Measurements from ENCODE around the gene TMEM243.
"Not testable (repeated sequence)": the region's sequence is repeated elsewhere in the genome, so short reads cannot be mapped to it uniquely, and the experiment has no call there.

TMEM243 gene

GRCh38 chr7:87212498-87212897 is 7.0 kb downstream of the TMEM243 start:
- no peak for DNase-seq (ENCODE audit: low read depth in 2 of 3, low spot score in 2 of 3)

GRCh38 chr7:87210506-87210905 is 9.0 kb downstream of the TMEM243 start:
- DNase-seq (ENCODE audit: low read depth in 2 of 3, low spot score in 2 of 3): no peak

- no peak for DNase-seq (ENCODE audit: low read depth in 2 of 3, low spot score in 2 of 3)
These were observed 10.1 kb downstream of the TMEM243 start for GRCh38 chr7:87209295-87209924.

DNA sequence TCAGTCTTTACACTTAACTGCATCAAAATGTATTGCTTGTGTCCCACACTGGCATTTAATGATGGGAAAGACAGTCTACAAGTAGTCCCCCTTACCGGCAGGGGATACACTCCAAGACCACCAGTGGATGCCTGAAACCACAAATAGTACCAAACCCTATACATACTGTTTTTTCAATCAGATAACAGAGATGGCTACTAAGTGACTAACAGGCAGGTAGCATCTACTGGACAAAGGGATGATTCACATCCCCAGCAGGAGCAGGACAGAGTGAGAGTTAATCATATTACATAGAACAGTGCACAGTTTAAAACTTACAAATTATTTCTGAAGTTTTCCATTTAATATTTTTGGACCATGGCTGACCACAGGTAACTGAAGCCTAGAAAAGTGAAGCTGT is 13.2 kb downstream of the TMEM243 start:
- DNase-seq (ENCODE audit: low read depth in 2 of 3, low spot score in 2 of 3): no peak

- DNase-seq (ENCODE audit: low read depth in 2 of 3, low spot score in 2 of 3): not testable (repeated sequence)
These were observed 13.8 kb downstream of the TMEM243 start for GRCh38 chr7:87205701-87206100.

DNA sequence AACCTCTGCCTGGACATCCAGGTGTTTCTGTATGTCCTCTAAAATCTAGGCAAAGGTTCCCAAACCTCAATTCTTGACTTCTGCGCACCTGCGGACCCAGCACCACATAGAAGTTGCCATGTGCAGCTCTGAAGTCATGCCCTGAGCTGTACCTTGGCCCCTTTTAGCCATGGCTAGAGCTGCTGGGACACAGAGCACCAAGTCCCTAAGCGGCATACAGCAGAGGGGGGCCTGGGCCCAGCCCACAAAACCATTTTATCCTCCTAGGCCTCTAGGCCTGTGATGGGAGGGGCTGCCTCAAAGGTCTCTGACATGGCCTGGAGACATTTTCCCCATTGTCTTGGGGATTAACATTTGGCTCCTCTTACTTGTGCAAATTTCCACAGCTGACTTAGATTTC is 14.6 kb downstream of the TMEM243 start:
- no peak for DNase-seq (ENCODE audit: low read depth in 2 of 3, low spot score in 2 of 3)

DNA sequence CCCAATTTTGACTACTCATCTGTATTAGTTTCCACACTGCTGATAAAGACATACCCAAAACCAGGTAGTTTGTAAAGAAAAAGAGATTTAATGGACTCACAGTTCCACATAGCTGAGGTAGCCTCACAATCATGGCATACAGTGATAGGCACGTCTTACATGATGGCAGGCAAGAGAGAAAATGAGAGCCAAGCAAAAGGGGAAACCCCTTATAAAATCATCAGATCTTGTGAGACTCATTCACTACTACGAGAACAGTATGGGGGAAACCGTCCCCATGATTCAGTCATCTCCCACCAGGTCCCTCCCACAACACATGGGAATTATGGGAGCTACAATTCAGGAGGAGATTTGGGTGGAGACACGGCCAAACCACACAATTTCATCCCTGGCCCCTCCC is 15.6 kb downstream of the TMEM243 start:
- DNase-seq (ENCODE audit: low read depth in 2 of 3, low spot score in 2 of 3): not testable (repeated sequence)

DNA sequence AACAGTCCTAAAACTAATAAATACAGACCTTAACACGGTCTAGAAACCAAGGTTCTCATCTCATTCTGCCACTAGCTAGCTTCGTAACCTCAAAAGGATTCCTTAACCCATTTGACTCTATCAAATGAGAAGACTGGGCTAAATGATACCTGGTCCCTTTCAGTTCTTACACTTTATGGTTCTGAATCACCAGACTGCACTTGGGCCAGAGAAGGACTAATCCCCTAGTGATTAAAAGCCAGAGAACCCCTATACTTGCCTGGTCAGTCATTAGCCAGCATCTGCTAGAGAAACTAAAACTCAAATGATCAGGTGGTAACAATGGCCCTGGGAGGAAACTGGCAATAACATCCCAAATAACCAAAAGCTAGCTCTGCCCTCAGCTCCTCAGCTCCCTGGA is 16.8 kb downstream of the TMEM243 start:
- no peak for DNase-seq (ENCODE audit: low read depth in 2 of 3, low spot score in 2 of 3)

- no peak for DNase-seq (ENCODE audit: low read depth in 2 of 3, low spot score in 2 of 3)
These were observed 17.3 kb downstream of the TMEM243 start for GRCh38 chr7:87202208-87202607.

GRCh38 chr7:87199700-87200450 is 19.7 kb downstream of the TMEM243 start:
- no peak for DNase-seq (ENCODE audit: low read depth in 2 of 3, low spot score in 2 of 3)

GRCh38 chr7:87199241-87199640 is 20.3 kb downstream of the TMEM243 start:
- no peak for DNase-seq (ENCODE audit: low read depth in 2 of 3, low spot score in 2 of 3)

- no peak for DNase-seq (ENCODE audit: low read depth in 2 of 3, low spot score in 2 of 3)
These were observed 25.6 kb downstream of the TMEM243 start for GRCh38 chr7:87193912-87194311.

DNA sequence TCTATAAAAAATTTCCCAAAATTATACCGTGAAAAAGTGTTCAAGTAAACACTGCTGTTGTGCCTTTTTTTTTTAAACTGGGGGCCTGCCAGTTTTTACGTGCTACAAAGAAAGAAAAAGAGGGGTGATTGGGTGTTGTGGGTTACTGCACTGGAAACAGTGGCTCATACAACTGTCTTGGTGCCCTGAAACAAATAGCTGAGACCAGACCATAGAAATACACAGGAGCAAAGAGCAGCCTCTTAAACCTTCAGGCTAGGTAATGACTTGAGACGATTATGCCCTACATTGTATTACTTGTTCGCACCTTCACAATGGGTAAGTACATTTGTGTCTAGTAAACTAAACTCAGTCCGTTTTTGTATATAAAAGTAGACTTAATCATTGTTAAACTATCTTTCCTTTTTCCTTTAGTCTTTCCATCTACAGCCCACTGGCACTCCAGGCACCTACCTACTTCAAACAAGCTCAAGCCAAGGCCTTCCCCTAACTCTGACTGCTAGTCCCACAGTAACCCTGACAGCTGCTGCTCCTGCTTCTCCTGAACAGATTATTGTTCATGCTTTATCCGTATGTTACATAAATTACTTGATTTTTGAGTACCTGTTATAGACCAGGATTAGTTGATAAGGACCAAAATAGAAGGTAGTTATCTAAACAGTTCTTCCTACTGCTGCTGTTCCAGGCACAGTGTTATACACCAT is 26.6 kb downstream of the TMEM243 start:
- DNase-seq (ENCODE audit: low read depth in 2 of 3, low spot score in 2 of 3): no peak

GRCh38 chr7:87190783-87191182 is 28.7 kb downstream of the TMEM243 start:
- no peak for DNase-seq (ENCODE audit: low read depth in 2 of 3, low spot score in 2 of 3)

DNA sequence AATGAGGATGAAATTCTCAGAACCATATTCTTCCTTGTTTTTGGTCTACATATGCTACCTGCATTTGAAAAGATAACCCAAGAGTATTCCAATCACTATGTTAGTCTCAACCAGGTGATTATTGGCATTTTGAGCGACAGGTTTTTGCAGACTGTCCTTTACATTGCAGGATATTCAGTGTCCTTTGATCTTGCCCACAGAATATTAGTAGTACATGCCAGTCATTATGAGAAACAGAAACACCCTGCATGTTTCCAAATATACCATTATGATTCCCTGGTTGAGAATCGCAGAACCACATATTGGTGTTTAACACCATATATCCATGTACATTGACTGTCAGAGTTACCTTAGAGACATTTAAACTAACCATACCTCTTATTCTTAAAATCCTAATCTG is 30.6 kb downstream of the TMEM243 start:
- DNase-seq (ENCODE audit: low read depth in 2 of 3, low spot score in 2 of 3): no peak

DNA sequence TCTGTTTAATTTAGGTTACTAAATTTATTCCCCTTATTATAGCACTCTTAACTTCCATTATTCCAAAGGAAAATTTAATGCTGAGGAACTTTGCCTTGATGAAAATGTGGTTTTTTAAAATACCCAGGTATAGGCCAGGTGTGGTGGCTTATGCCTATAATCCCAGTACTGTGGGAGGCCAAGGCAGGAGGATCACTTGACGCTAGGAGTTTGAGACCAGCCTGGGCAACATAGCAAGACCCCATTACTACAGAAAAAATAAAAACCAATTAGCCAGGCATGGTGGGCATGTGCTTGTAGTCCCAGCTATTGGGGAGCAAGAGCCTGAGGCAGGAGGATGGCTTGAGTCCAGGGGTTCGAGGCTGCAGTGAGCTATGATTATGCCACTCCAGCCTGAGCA is 32.4 kb downstream of the TMEM243 start:
- DNase-seq (ENCODE audit: low read depth in 2 of 3, low spot score in 2 of 3): no peak

- no peak for DNase-seq (ENCODE audit: low read depth in 2 of 3, low spot score in 2 of 3)
These were observed 40.4 kb downstream of the TMEM243 start for GRCh38 chr7:87179180-87179579.

GRCh38 chr7:87178320-87178719 is 41.2 kb downstream of the TMEM243 start:
- no peak for DNase-seq (ENCODE audit: low read depth in 2 of 3, low spot score in 2 of 3)

DNA sequence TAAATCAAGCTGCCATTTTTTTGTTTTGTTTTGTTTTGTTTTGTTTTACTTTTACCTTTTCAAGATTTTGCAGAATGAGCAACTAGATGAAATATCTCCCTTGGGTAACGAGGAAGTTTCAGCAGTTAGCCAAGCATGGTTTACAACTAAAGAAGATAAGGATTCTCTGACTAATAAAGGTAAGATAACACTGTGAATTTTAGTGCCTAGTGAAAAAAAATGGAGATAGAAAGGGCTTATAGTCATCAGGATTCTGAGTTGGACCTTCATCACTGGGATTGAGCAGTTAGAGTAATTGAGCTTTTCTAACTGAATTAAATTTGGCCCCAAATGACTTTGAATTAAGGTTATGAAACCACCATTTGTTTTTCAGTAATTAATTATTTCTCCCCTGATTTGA is 46.1 kb downstream of the TMEM243 start:
- no peak for DNase-seq (ENCODE audit: low read depth in 2 of 3, low spot score in 2 of 3)

- no peak for DNase-seq (ENCODE audit: low read depth in 2 of 3, low spot score in 2 of 3)
These were observed 48.1 kb downstream of the TMEM243 start for GRCh38 chr7:87171282-87171934.

DNA sequence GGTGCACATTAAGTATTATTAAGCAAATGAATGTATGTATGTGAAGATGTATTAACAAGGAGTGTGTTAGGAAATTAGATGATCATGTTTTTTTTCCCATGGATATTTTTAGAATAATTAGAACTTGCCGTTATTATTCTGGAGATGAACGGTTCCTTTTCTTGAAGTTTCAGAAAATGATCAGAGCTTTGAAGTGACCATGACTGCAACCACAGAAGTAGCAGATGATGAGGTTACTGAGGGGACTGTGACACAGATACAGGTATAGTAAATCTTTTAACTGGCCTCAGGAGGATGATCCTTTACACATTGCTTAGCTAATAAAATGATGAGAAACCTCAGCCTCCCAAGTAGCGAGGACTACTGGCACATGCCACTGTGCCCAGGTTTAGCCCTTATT is 48.7 kb downstream of the TMEM243 start:
- DNase-seq (ENCODE audit: low read depth in 2 of 3, low spot score in 2 of 3): no peak

GRCh38 chr7:87164433-87164832 is 55.1 kb downstream of the TMEM243 start:
- no peak for DNase-seq (ENCODE audit: low read depth in 2 of 3, low spot score in 2 of 3)

Data from activated CD8-positive, alpha-beta memory T cell treated with anti-CD3 and anti-CD28 coated beads for 48 hours (primary cell).